ENCODE measurements around the gene HLA-DOB. TPM values are rescaled to one million over a fixed set of nuclear protein-coding genes. Genes with fewer than 3 reads are reported as not detected.

The HLA-DOB gene
- total and polyA plus RNA-seq, 2 experiments from 2014 or later, result not detected

GRCh38 chr6:32779036-32779435 is 37.8 kb downstream of the HLA-DOB start:
- H3K27me3 ChIP-seq (replicated peaks; ENCODE audit: insufficient read depth), result peaks cover 39% of the 10 kb centered on the region
- no peak for TF ChIP-seq EZH2phosphoT487 (IDR thresholded peaks at IDR 0.05; ENCODE audit: insufficient read depth, low read depth)
- no peak for TF ChIP-seq EZH2 (IDR thresholded peaks at IDR 0.05; ENCODE audit: insufficient read depth, poor library complexity, severe bottlenecking)
- no peak overlapping the region for H3K9ac ChIP-seq
- no peak overlapping the region for H2AFZ ChIP-seq
- no peak for DNase-seq
- H3K79me2 ChIP-seq (ENCODE audit: insufficient read depth), result no peaks in the 10 kb centered on the region
- no peaks in the 10 kb centered on the region for H3K36me3 ChIP-seq (ENCODE audit: low read depth)
- H3F3A ChIP-seq (ENCODE audit: insufficient read depth), result no peaks in the 10 kb centered on the region
- H3K4me1 ChIP-seq (ENCODE audit: insufficient read depth), result no peaks in the 10 kb centered on the region
- H3K4me3 ChIP-seq, result no peak overlapping the region
- in situ Hi-C loops (cut with MboI), result no loop called here
- H3K4me2 ChIP-seq (ENCODE audit: unreplicated experiment), result no peak overlapping the region
- no peaks in the 10 kb centered on the region for H3K9me3 ChIP-seq (ENCODE audit: low read depth)
- no peak overlapping the region for H3K27ac ChIP-seq
- no peaks in the 10 kb centered on the region for H4K20me1 ChIP-seq (ENCODE audit: insufficient read depth)
- no peaks in the 10 kb centered on the region for H3K9me2 ChIP-seq (ENCODE audit: insufficient read depth)

- no peaks in the 10 kb centered on the region for H3F3A ChIP-seq (ENCODE audit: insufficient read depth)
- H3K4me1 ChIP-seq (ENCODE audit: insufficient read depth), result no peaks in the 10 kb centered on the region
- in situ Hi-C loops (cut with MboI), result no loop called here
- no peak overlapping the region for H3K9ac ChIP-seq
- H3K79me2 ChIP-seq (ENCODE audit: insufficient read depth), result no peaks in the 10 kb centered on the region
- no peaks in the 10 kb centered on the region for H3K9me2 ChIP-seq (ENCODE audit: insufficient read depth)
- no peak overlapping the region for H3K4me2 ChIP-seq (ENCODE audit: unreplicated experiment)
- H3K27me3 ChIP-seq (replicated peaks; ENCODE audit: insufficient read depth), result peaks cover 34% of the 10 kb centered on the region
- 0 to 10% methylated on average over 1 of the region's 1 CpG for WGBS, 2 experiments (ENCODE audit: low coverage in 1 of 2, low lambda C conversion rate in 2 of 2, missing lambda C conversion rate in 2 of 2)
- TF ChIP-seq EZH2 (IDR thresholded peaks at IDR 0.05; ENCODE audit: insufficient read depth, poor library complexity, severe bottlenecking) (no peak), EZH2phosphoT487 (IDR thresholded peaks at IDR 0.05; ENCODE audit: insufficient read depth, low read depth) (no peak)
- no peaks in the 10 kb centered on the region for H3K36me3 ChIP-seq (ENCODE audit: low read depth)
- H3K27ac ChIP-seq, result no peak overlapping the region
- H4K20me1 ChIP-seq (ENCODE audit: insufficient read depth), result no peaks in the 10 kb centered on the region
- no peak overlapping the region for H3K4me3 ChIP-seq
- DNase-seq, result no peak
- no peak overlapping the region for H2AFZ ChIP-seq
- no peaks in the 10 kb centered on the region for H3K9me3 ChIP-seq (ENCODE audit: low read depth)
Measured at GRCh38 chr6:32775071-32775470, 41.7 kb downstream of the HLA-DOB start.

- TF ChIP-seq EZH2phosphoT487 (IDR thresholded peaks at IDR 0.05; ENCODE audit: insufficient read depth, low read depth), result no peak
- TF ChIP-seq EZH2 (IDR thresholded peaks at IDR 0.05; ENCODE audit: insufficient read depth, poor library complexity, severe bottlenecking), result no peak
- in situ Hi-C loops (cut with MboI), result no loop called here
- Histone ChIP-seq H3K27ac (no peak overlapping the region), H3K27me3 (replicated peaks; ENCODE audit: insufficient read depth) (peaks cover 30% of the 10 kb centered on the region), H3K36me3 (ENCODE audit: low read depth) (no peaks in the 10 kb centered on the region), H4K20me1 (ENCODE audit: insufficient read depth) (no peaks in the 10 kb centered on the region), H3K9me2 (ENCODE audit: insufficient read depth) (no peaks in the 10 kb centered on the region), H3K9ac (no peak overlapping the region), H3K79me2 (ENCODE audit: insufficient read depth) (no peaks in the 10 kb centered on the region), H3K4me1 (ENCODE audit: insufficient read depth) (no peaks in the 10 kb centered on the region), H3F3A (ENCODE audit: insufficient read depth) (no peaks in the 10 kb centered on the region), H3K9me3 (ENCODE audit: low read depth) (no peaks in the 10 kb centered on the region), H3K4me2 (ENCODE audit: unreplicated experiment) (no peak overlapping the region), H3K4me3 (no peak overlapping the region), H2AFZ (no peak overlapping the region)
- DNase-seq, result peak; percentile 28
- 0 to 12% methylated on average over 1 of the region's 1 CpG for WGBS, 2 experiments (ENCODE audit: low coverage in 1 of 2, low lambda C conversion rate in 2 of 2, missing lambda C conversion rate in 2 of 2)
Measured at GRCh38 chr6:32774426-32774825, 42.4 kb downstream of the HLA-DOB start.

- 0 to 5% methylated on average over 1 of the region's 1 CpG for WGBS, 2 experiments (ENCODE audit: low coverage in 1 of 2, low lambda C conversion rate in 2 of 2, missing lambda C conversion rate in 2 of 2)
- H3K27ac ChIP-seq, result no peak overlapping the region
- no peaks in the 10 kb centered on the region for H3K36me3 ChIP-seq (ENCODE audit: low read depth)
- no peaks in the 10 kb centered on the region for H4K20me1 ChIP-seq (ENCODE audit: insufficient read depth)
- no peak overlapping the region for H2AFZ ChIP-seq
- H3K79me2 ChIP-seq (ENCODE audit: insufficient read depth), result no peaks in the 10 kb centered on the region
- no peak overlapping the region for H3K4me2 ChIP-seq (ENCODE audit: unreplicated experiment)
- no peak overlapping the region for H3K4me3 ChIP-seq
- H3K4me1 ChIP-seq (ENCODE audit: insufficient read depth), result no peaks in the 10 kb centered on the region
- peaks cover 36% of the 10 kb centered on the region for H3K27me3 ChIP-seq (replicated peaks; ENCODE audit: insufficient read depth)
- no peaks in the 10 kb centered on the region for H3K9me3 ChIP-seq (ENCODE audit: low read depth)
- H3F3A ChIP-seq (ENCODE audit: insufficient read depth), result no peaks in the 10 kb centered on the region
- no peaks in the 10 kb centered on the region for H3K9me2 ChIP-seq (ENCODE audit: insufficient read depth)
- in situ Hi-C loops (cut with MboI), result no loop called here
- TF ChIP-seq EZH2 (IDR thresholded peaks at IDR 0.05; ENCODE audit: insufficient read depth, poor library complexity, severe bottlenecking), result no peak
- TF ChIP-seq EZH2phosphoT487 (IDR thresholded peaks at IDR 0.05; ENCODE audit: insufficient read depth, low read depth), result no peak
- H3K9ac ChIP-seq, result no peak overlapping the region
- no peak for DNase-seq
Measured at GRCh38 chr6:32772656-32773055, 44.1 kb downstream of the HLA-DOB start.

GRCh38 chr6:32764048-32764447 is 52.8 kb downstream of the HLA-DOB start:
- no peak for DNase-seq
- Histone ChIP-seq H2AFZ (no peak overlapping the region), H3K27ac (no peak overlapping the region), H3K4me2 (ENCODE audit: unreplicated experiment) (no peak overlapping the region), H3F3A (ENCODE audit: insufficient read depth) (no peaks in the 10 kb centered on the region), H3K4me3 (no peak overlapping the region), H3K79me2 (ENCODE audit: insufficient read depth) (no peaks in the 10 kb centered on the region), H3K36me3 (ENCODE audit: low read depth) (no peaks in the 10 kb centered on the region), H4K20me1 (ENCODE audit: insufficient read depth) (no peaks in the 10 kb centered on the region), H3K9me3 (ENCODE audit: low read depth) (no peaks in the 10 kb centered on the region), H3K4me1 (ENCODE audit: insufficient read depth) (no peaks in the 10 kb centered on the region), H3K9ac (no peak overlapping the region), H3K27me3 (replicated peaks; ENCODE audit: insufficient read depth) (peaks cover 6% of the 10 kb centered on the region; the same call in 1 of the 2 replicates), H3K9me2 (ENCODE audit: insufficient read depth) (no peaks in the 10 kb centered on the region)
- WGBS, 2 experiments (ENCODE audit: low coverage in 1 of 2, low lambda C conversion rate in 2 of 2, missing lambda C conversion rate in 2 of 2), result 0% methylated on average over 1 of the region's 1 CpG
- no peak for TF ChIP-seq EZH2phosphoT487 (IDR thresholded peaks at IDR 0.05; ENCODE audit: insufficient read depth, low read depth)
- no peak for TF ChIP-seq EZH2 (IDR thresholded peaks at IDR 0.05; ENCODE audit: insufficient read depth, poor library complexity, severe bottlenecking)
- in situ Hi-C loops (cut with MboI), result no loop called here
